ENCODE results near the gene APOE. TPM values are rescaled to one million over a fixed set of nuclear protein-coding genes. Genes with fewer than 3 reads are reported as not detected.

Gene APOE
- total RNA-seq, 2 donors from 2014 or later = 77.6 to 216 TPM

DNA sequence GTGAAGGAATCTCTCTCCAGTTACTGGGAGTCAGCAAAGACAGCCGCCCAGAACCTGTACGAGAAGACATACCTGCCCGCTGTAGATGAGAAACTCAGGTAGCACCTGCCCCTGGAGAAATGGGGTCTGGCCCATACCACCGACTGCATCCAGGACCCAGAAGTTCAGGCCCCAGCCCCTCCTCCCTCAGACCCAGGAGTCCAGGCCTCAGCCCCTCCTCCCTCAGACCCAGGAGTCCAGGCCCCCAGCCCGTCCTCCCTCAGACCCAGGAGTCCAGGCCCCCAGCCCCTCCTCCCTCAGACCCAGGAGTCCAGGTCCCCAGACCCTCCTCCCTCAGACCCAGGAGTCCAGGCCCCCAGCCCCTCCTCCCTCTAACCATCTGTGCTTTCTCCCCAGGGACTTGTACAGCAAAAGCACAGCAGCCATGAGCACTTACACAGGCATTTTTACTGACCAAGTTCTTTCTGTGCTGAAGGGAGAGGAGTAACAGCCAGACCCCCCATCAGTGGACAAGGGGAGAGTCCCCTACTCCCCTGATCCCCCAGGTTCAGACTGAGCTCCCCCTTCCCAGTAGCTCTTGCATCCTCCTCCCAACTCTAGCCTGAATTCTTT lies 43.3 kb downstream of the APOE start:
- no peak for ATAC-seq
- no peaks in the 10 kb centered on the region for H3K9me3 ChIP-seq

DNA sequence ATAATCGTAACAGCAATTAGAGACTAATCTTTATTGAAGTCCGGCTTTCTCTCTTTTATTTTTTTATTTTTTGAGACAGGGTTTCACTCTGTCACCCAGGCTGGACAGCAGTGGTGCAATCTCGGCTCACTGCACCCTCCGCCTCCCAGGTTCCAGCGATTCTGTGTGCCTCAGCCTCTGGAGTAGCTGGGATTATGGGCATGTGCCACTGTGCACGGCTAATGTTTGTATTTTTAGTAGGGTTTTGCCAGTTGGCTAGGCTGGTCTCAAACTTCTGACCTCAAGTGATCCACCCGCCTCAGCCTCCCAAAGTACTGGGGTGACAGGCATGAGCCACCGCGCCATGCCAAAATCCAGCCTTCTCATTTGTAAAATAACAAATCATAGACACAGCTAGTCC lies 44.0 kb downstream of the APOE start:
- no peak overlapping the region for H3K4me3 ChIP-seq
- H3K27ac ChIP-seq = no peak overlapping the region
- H3K36me3 ChIP-seq (replicated peaks in 1 of 2; ENCODE audit: insufficient read depth in 1 of 2, low read depth in 2 of 2) = no peaks in the 10 kb centered on the region
- intact Hi-C loops (cut with DNase I) = no loop called here
- ATAC-seq (no peak), DNase-seq (no peak)
- 67 to 85% methylated on average over 9 of the region's 9 CpGs for WGBS, 2 donors
- H3K9me3 ChIP-seq = no peaks in the 10 kb centered on the region
- H3K27me3 ChIP-seq = no peaks in the 10 kb centered on the region
- peaks cover 33% of the 10 kb centered on the region for H3K4me1 ChIP-seq
- no peak for TF ChIP-seq CTCF (IDR thresholded peaks at IDR 0.05)
- TF ChIP-seq POLR2A (IDR thresholded peaks at IDR 0.05) = no peak

More for the DNA sequence above, 43.3 kb downstream of the APOE start:
- no peaks in the 10 kb centered on the region for H3K27me3 ChIP-seq
- H3K27ac ChIP-seq = no peak overlapping the region
- intact Hi-C loops (cut with DNase I) = no loop called here
- no peak for TF ChIP-seq CTCF (IDR thresholded peaks at IDR 0.05)
- no peak for TF ChIP-seq POLR2A (IDR thresholded peaks at IDR 0.05)
- no peak for DNase-seq
- no peaks in the 10 kb centered on the region for H3K36me3 ChIP-seq (replicated peaks in 1 of 2; ENCODE audit: insufficient read depth in 1 of 2, low read depth in 2 of 2)
- 76 to 80% methylated on average over 2 to 5 of the region's 5 CpGs for WGBS, 2 donors
- peaks cover 28% of the 10 kb centered on the region for H3K4me1 ChIP-seq
- H3K4me3 ChIP-seq = no peak overlapping the region

GRCh38 chr19:44951179-44952159 lies 45.9 kb downstream of the APOE start:
- 27 to 30% methylated on average over 10 to 13 of the region's 13 CpGs for WGBS, 2 donors
- peaks cover 40% of the 10 kb centered on the region for H3K4me1 ChIP-seq
- peak overlapping the region in 3 of 4 donors; percentile 60 to 67 (median 61) for H3K27ac ChIP-seq
- no peak for TF ChIP-seq POLR2A (IDR thresholded peaks at IDR 0.05)
- TF ChIP-seq CTCF (IDR thresholded peaks at IDR 0.05) = peak; percentile 80 to 91 (median 85)
- ATAC-seq (peak; percentile 28), DNase-seq (peak; percentile 65 to 83 (median 76))
- no peak overlapping the region for H3K4me3 ChIP-seq
- intact Hi-C loops (cut with DNase I) = no loop called here
- H3K36me3 ChIP-seq (replicated peaks in 1 of 2; ENCODE audit: insufficient read depth in 1 of 2, low read depth in 2 of 2) = no peaks in the 10 kb centered on the region
- no peaks in the 10 kb centered on the region for H3K9me3 ChIP-seq
- H3K27me3 ChIP-seq = no peaks in the 10 kb centered on the region

- H3K9me3 ChIP-seq = no peaks in the 10 kb centered on the region
- TF ChIP-seq CTCF (IDR thresholded peaks at IDR 0.05) = no peak
- TF ChIP-seq POLR2A (IDR thresholded peaks at IDR 0.05) = no peak
- DNase-seq (no peak), ATAC-seq (no peak)
- H3K4me3 ChIP-seq = peak overlapping the region; percentile 80 to 95
- H3K27me3 ChIP-seq = no peaks in the 10 kb centered on the region
- intact Hi-C loops (cut with DNase I) = no loop called here
- 18 to 23% methylated on average over 12 to 13 of the region's 13 CpGs for WGBS, 2 donors
- peak overlapping the region; percentile 75 to 96 (median 93) for H3K27ac ChIP-seq
- H3K36me3 ChIP-seq (replicated peaks in 1 of 2; ENCODE audit: insufficient read depth in 1 of 2, low read depth in 2 of 2) = no peaks in the 10 kb centered on the region
- H3K4me1 ChIP-seq = peaks cover 55% of the 10 kb centered on the region
These were observed 48.7 kb downstream of the APOE start for GRCh38 chr19:44954278-44954648.

Measured in body of pancreas (tissue), 4 donors.